Epithelial cell of alveolus of lung (primary cell): ENCODE results near the gene SPATA1. TPM values are rescaled to one million over a fixed set of nuclear protein-coding genes. Genes with fewer than 3 reads are reported as not detected.

ENCODE experiments used
- total RNA-seq: library from RNA; depleted of rRNA; stranded (reverse); fragments of >200 nt; gene quantifications from 2 replicates; pipeline ENCODE4 v1.2.1, GENCODE V29; 2015

The SPATA1 gene, protein sequence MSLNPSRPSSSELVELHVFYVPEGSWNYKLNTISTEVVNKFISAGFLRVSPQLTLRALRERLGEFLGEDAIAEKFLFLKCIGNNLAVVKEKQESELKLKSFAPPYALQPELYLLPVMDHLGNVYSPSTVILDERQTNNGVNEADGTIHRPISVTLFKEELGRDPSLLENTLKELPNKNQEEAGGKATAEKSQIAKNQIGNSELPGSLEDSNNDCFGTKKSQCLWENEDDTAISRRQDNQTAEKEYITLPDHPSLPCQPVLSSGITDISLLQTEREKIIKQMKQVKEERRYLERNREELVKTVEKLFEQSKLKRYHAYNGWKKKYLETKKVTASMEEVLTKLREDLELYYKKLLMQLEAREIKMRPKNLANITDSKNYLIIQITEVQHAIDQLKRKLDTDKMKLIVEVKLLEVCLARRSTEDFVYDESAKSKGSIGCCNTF
- under 0.01 and 0.78 TPM in 2 replicates for total RNA-seq

DNA sequence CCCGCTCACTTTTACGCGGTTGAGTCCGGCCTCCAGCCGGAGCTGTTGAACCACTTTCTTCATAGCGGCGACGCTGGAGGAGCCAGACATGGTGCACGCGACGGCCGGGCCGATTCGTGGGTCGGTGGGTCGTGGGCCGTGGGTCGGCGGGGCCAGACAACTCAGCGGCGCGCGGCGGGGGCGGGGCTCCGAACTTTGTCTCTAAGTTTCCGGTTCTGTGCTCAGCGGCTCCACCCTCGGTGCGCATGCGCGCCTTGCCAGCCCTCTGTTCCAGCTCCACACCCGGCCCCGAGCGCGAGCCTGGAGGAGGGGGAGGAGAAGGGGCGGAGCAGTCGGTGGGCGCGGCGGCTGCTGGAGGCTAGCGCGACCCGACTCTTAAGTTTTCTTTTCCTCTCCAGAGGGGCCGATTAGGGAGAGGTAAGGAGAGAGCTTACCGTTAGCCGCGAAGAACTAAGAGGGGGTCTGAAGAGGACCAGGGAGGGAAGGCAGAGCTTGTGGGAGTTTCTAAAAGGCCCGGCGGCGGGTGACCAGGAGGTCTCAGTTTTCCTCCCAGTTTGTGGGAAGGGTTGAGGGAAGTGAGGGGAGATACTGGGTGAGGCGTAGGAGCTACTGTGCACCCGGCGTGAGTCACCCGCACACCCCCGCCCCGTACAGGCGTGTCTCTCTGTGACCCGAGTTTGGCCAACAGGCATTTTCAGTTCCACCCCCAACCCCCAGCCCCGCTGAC, at the start of gene SPATA1, which contains the start of gene GNG5:
SPATA1 (plus strand) TSS at position 385 of the 727 bp plus-strand sequence. CDS start 9,974 bp downstream, outside the sequence.
GNG5 (minus strand) TSS at position 580 of the 727 bp plus-strand sequence; CDS start at position 90, 490 bp downstream.

DNA sequence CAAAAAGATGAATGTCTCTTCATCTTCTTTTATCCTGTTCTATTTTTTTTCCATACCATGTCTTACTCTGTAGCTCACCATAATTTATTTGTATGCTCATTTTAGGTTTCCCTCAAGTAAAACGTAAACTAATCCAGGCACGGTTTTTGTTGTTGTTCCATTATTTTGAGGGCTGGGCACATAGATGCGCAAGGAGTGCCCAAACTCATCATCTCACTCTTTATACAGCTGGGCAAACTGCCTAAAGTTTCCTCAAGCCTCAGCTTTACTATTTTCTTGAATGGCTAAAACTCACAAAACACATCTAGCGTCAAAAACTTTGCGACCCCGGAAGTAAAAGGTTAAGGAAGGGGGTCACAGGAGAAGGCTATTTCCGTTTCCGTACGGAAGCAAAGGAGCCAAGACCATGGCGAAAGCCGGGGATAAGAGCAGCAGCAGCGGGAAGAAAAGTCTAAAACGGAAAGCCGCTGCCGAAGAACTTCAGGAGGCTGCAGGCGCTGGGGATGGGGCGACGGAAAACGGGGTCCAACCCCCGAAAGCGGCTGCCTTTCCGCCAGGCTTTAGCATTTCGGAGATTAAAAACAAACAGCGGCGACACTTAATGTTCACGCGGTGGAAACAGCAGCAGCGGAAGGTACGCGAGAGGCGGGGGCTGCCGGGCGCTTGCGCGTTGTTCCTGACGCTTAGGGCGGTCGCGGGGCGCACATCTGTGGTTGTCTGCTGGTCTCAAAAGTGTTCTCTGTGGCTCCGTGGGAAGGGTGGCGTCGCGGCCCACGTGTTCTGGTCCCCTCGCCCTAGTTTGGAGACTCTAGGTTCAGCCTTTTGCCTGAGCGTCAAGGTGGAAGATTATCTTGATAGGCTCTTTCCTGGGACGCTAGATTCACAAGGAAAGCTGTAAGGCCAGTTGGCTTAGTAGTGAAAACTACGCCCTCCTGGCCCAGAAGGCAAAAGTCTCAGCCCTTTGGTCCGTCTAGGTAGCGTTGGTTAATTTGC, 27.0 kb upstream of the SPATA1 start, which contains the start of gene RPF1:
RPF1 (plus strand) TSS at position 391 of the 993 bp plus-strand sequence; CDS start at position 407, 16 bp downstream.

DNA sequence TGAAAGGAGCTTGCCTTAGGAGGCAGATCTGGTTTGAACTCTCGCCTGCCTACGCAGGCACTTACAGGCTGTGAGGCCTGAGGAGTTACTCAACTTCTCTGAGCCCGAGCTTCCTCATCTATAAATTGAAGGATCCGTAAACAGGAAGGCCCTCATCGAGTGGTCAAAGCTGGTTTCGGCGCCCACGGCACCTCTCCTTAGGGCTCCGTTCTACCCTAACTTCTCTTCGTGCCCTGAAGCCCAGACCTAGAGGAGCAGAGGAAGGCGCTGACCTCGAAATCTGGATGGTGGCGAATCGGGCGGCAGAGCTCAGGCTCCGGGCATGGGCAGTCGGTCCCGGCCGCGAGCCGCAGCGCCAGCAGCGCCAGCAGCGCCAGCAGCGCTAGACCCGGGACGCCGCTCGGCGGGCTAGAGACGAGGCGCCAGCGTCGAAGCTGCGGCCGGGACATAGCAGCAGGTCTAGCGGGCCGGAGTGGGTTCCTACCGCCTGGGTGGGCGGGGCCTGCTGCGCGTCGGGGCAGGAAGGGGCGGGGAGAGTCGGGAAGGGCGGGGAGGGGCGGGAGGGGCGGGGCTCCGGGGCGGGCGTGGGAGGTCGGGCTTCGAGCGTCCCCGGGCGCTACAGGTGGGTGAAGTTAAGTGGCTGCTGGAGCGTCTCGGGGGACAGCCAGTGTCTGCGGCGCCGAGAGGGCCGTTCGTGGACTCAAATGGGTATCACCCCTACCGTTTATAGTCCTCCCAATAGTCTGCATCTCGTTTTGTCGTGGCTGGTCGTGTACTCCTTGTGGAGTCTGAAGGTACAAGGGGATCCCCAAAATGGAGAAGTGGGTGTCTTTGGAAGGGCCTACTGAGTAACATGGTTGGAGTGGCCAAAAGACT, 68.0 kb downstream of the SPATA1 start, which contains the start of gene CTBS:
CTBS (minus strand) TSS at position 474 of the 876 bp plus-strand sequence; CDS start at position 449, 25 bp downstream.

Other genes starting within 250 kb of the SPATA1 start
- gene SAMD13, start 204.7 kb upstream of the SPATA1 start, total RNA-seq = 1.9 and 3.8 TPM in 2 replicates
- not detected in 2 replicates for gene DNASE2B, start 107.9 kb upstream of the SPATA1 start, total RNA-seq
- 36.5 and 51.2 TPM in 2 replicates for gene RPF1, start 27.1 kb upstream of the SPATA1 start, total RNA-seq
- gene GNG5, start 195 bp downstream of the SPATA1 start, total RNA-seq = 85.3 and 89.1 TPM in 2 replicates
- 11.9 and 21.2 TPM in 2 replicates for gene CTBS, start 68.1 kb downstream of the SPATA1 start, total RNA-seq
- gene SSX2IP, start 184.1 kb downstream of the SPATA1 start, total RNA-seq = 5.9 and 10.0 TPM in 2 replicates